ENCODE results near the gene LHFPL5. TPM values are rescaled to one million over a fixed set of nuclear protein-coding genes. Genes with fewer than 3 reads are reported as not detected.

The LHFPL5 gene
- total RNA-seq, 3 donors from 2014 or later: 0.19 TPM; not detected in 2

- no peak for DNase-seq
- intact Hi-C loops (cut with DNase I, micrococcal nuclease): no loop called here
- H3K4me3 ChIP-seq: no peak overlapping the region
- no peaks in the 10 kb centered on the region for H3K36me3 ChIP-seq (ENCODE audit: low read depth)
- no peak for ATAC-seq
- no peaks in the 10 kb centered on the region for H3K4me1 ChIP-seq (ENCODE audit: low read depth)
- no peaks in the 10 kb centered on the region for H3K9me3 ChIP-seq
- no peak for TF ChIP-seq CTCF (IDR thresholded peaks at IDR 0.05)
Observed at GRCh38 chr6:35859367-35859766, 54.2 kb downstream of the LHFPL5 start.

Other genes with a start within 250 kb of the LHFPL5 start
- 100 to 1,000 TPM in 2 of 3 donors, 10 to 100 TPM in 1; 22.1 to 174 (median 150) TPM for gene FKBP5, start 116.4 kb upstream of the LHFPL5 start, total RNA-seq
- gene ARMC12, start 68.3 kb upstream of the LHFPL5 start, total RNA-seq: under 1 TPM; 0.31 to 0.55 (median 0.44) TPM
- gene CLPSL2, start 28.8 kb upstream of the LHFPL5 start, total RNA-seq: not detected
- not detected for gene CLPSL1, start 24.3 kb upstream of the LHFPL5 start, total RNA-seq
- not detected for gene CLPS, start 8.0 kb upstream of the LHFPL5 start, total RNA-seq
- gene SRPK1, start 115.7 kb downstream of the LHFPL5 start, total RNA-seq: 10 to 100 TPM; 57.3 to 84.3 (median 75.8) TPM
- 1 to 10 TPM in 1 of 3 donors, under 1 TPM in 2; 0.28 to 1.0 (median 0.35) TPM for gene SLC26A8, start 219.3 kb downstream of the LHFPL5 start, total RNA-seq
- gene MAPK14, start 222.5 kb downstream of the LHFPL5 start, total RNA-seq: 10 to 100 TPM; 56.1 to 67.7 (median 63.2) TPM